PFSK-1 (cell line): ENCODE results near the gene ATIC.

Source experiments
- POLR2AphosphoS5 ChIP-seq: IDR thresholded peaks from 2 replicates; pipeline ENCODE4 v1.6.1; 2012; ENCODE audit warnings: low read depth, mild to moderate bottlenecking, control low read depth, low read length, moderate library complexity
- TAF1 ChIP-seq: IDR thresholded peaks from 2 replicates; pipeline ENCODE4 v1.6.1; 2012; ENCODE audit warnings: low read length, control low read depth, borderline replicate concordance; ENCODE audit not compliant: insufficient read depth

- no peak for TF ChIP-seq POLR2AphosphoS5
- TF ChIP-seq TAF1: no peak
Observed at GRCh38 chr2:215366440-215367032, 54.7 kb downstream of the ATIC start.
